Activated gamma-delta T cell (primary cell): ENCODE results near the gene LRRC49.
"Not testable (repeated sequence)": the region's sequence is repeated elsewhere in the genome, so short reads cannot be mapped to it uniquely, and the experiment has no call there.

Source experiments
- DNase-seq: peaks from one replicate; lab custom pipeline; 2025; lab: John Stamatoyannopoulos, UW

Gene LRRC49

DNA sequence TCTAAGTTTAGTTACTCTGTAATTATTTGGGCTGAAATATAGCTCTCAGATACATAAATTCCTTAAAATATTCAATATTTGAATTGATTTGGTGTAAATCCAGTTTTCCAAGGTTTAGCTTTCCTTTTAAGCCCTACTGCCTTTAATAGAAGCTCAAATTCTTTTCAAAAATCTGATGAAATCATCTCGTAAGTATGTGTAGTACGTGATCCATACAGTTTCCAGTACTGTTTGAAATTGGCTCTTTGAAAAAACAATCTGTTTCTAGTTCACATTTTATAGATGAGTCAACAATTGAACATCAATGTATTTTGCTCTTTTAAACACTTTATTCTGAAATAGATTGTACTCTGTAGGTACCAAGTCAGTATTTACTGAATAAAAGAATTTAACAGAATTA is 84.2 kb downstream of the LRRC49 start:
- no peak for DNase-seq

DNA sequence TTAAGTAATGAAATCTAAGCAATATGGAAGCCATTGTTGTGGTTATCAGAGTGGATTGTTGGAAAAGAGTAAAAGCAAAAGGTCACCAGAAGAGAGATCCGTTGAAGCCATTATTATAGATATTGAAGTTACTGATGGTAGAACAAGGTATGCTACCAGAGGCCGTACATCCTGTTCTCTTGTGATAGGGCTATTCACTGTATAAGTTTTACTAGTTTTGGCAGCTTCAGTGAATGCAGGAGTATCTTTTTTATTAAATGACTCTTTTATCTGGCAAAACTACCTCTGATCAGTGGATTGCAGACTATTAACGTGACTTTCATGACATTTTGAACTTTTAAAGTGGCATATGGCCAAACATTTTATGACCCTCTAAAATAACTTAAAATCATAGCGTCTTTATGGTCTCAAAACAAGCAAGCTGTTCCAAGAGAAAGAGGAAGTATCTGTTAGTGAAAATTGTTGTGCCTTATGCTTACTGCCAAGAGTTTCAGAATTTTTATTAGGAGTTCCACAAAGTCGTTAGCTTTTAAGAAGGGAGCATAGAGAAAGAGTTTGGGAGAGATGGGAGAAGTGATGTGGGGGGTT is 102.9 kb downstream of the LRRC49 start:
- no peak for DNase-seq

DNA sequence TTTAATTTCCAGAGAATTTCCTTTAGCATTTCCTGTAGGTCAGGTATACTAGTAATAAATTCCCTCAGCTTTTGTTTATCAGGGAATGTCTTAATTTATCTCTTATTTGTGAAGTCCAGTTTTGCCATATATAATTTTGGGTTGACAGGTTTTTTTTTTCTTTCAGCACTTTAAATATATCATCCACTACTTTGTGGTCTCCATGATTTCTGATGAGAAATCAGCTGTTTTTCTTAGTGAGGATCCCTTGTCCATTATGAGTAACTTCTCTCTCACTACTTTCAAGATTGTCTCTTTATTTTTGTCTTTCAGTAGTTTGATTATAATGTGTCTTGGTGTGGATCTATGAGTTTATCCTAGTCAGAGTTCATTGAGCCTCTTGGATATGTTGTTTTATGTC is 105.7 kb downstream of the LRRC49 start:
- no peak for DNase-seq

DNA sequence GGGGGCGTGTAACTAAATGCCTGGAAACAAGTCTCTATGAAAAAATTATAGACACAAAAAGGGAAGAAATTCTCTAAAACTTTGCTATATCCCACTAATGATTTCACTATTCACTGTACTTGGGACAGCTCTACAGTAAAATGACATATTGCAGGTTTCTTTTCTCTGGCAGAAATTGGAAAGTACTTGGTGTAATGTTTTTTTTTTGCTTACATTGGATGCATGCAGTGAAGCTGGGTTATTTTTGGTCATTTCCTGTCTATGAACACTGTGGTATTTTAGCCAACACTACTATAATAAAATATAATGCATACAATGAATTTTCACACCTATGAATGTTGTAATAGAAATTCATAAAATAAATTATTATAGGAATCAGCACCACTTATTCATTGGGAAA is 109.7 kb downstream of the LRRC49 start:
- DNase-seq = no peak

DNA sequence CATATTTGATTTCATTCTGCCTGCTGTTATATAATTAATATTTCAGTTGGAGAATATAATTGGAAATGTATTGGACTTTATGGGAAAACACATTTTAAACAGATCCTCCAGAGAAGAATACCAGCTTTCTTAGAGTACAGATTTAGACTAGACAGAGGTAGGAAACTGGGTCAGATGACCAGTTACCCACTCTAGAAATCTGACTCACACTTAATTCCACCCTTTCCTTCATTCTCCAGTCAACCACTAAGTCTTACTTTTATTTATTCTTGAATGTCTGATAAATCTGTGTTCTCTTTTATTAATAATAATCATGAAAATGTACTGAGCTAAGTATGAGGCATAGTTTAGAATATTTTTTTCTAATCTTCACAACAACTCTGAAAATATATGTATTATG is 110.7 kb downstream of the LRRC49 start:
- DNase-seq = no peak

DNA sequence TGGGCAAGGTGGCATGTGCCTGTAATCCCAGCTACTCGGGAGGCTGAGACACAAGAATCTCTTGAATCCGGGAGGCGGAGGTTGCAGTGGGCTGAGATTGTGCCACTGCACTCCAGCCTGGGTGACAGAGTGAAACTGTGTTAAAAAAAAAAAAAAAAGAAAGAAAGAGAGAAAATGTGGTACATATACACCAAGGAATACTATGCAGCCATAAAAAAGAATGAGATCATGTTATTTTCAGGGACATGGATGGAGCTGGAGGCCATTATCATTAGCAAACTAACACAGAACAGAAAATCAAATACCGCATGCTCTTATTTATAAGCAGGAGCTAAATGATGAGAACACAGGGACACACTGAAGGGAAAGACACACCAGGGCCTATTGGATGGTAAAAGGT is 111.9 kb downstream of the LRRC49 start:
- not testable (repeated sequence) for DNase-seq

DNA sequence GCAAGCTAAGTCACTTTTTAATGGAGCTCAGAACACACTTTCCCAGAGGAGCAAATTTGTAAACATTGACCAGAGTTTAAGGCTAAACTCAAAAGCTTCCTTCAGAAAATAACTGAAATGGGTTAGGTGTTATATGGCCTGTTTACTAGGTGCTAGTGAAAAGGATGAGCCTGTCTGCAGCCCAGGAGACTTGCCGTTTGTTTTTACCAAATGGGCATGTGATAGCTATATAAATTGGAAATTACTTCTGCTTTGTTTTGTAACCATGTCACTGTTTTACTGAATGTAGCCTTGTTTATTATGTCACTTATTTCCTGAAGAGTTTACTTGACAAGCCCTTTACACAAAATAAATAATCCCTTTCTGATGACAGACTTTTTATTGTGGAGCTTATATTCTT is 113.3 kb downstream of the LRRC49 start:
- no peak for DNase-seq

DNA sequence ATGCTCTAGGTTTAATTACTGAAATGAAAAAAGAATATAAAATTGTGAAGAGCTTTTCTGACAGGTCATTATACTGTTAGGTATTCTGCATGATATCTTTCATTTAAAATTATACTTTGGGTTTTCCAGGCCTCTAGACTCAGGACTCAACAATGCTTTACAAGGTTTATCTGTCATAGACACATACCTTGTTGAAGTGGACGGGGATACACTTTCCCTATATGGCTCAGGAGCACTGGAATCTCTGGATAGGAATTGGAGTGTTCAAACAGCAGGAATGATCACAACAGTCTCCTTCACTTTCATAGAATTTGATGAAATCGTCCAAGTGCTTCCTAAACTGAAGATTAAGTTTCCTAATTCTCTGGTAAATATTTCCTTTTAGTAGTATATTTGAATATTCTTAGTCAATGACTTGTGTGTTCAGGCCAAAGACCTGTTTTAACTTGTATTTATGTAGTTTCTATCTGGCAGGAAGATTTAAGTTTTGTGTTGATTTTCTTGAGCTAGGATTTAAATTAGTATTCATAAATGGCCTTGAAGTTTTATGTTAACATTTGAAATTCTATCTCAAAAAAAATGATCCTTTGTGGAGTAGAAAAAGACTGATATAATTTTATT is 115.7 kb downstream of the LRRC49 start:
- DNase-seq = no peak

DNA sequence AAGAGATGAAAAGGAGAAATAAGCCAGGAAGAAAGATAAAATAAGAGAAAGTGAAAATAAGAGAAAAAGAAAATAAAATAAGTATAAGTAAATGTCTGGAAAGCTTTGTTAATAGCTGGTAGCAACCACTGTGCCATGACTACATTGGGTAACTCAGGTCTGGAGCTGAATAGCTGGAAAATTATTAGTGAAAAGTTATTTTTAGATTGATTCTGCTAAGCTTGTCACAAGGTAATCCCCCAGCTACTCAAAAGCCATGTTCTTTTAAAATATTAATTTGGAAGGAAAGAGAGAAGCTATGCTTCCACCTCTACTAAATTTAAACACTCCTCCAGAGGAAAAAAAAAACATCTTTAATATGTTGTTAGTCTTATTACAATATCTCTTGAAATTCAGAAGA is 117.8 kb downstream of the LRRC49 start:
- no peak for DNase-seq

DNA sequence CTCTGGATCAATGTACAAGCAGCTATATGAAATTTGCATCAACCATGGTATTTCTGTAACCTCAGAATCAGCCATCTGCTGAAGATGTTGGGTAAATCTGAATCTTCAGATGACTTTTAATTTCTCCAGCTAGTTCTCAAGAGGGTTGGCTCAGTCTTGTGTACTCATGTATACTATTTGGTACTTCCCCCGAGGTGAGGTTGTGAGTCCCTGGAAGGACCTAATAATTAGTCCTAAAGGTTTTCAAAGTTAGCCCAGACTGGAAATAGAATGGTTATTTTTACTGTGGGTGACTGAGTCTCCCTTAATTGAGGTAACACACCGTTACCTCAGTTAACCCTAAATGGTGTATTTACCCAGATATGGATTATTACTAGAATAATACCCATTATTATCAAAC is 118.4 kb downstream of the LRRC49 start:
- DNase-seq = no peak

DNA sequence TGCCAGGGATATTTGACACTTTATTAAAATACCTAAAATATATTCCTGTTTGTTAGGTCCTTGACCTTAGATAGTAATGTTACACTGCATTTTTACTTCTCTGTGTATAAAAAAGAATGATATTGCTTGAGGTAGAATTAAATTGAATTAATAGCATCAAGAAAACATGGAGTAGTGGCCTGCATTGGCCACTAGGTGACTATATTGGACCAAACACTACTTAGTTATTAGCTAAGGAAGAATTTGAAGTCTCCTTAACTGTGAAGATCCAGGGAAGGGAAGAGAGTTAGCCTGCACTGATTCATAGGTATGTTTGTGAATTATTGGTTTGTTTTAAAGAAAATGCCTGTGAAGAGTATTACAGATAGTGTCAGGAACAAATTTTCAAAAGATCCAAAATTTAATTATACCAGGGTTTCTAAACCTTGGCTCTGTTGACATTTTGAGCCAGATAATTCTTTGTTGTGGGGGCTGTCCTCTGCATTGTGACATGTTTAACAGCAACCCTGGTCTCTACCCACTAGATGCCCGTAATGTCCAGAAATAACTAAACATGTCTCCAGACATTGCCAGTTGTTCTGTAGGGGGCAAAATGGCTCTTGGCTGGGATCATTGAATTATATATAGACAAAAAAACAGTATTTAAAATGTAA is 119.0 kb downstream of the LRRC49 start:
- DNase-seq = no peak

DNA sequence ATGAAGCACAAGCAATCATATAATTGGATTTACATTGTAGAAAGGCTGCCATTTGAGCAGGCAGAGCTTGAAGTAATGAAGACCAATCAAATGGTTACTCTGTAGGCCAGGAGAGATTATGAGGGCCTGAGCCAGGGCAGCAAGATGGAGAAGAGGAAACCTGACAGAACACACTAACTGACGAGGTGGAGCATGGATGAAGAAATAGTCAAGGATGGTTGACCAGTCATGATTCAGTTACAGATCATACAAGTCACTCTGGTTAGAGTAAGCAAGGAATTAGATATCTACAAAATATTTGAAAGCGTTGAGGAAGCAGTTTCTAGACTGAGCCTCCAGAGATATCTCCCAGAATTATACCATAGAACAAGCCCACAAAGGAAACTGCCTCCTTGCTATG is 120.8 kb downstream of the LRRC49 start:
- no peak for DNase-seq

DNA sequence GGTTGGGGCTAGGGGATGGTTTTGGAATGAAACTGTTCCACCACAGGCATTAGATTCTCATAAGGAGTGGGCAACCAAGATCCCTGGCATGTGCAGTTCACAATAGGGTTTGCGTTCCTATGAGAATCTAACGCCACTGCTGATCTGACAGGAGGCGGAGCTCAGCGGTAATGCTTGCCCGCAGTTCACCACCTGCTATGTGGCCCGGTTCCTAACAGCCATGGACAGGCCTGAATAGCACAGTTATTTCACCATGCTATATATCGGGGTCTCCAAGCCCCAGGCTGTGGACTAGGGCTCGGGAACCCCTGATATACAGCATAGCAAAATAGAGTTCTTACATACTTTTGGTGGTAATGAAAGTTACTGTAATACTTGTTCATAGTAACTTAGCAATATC is 122.7 kb downstream of the LRRC49 start:
- no peak for DNase-seq

DNA sequence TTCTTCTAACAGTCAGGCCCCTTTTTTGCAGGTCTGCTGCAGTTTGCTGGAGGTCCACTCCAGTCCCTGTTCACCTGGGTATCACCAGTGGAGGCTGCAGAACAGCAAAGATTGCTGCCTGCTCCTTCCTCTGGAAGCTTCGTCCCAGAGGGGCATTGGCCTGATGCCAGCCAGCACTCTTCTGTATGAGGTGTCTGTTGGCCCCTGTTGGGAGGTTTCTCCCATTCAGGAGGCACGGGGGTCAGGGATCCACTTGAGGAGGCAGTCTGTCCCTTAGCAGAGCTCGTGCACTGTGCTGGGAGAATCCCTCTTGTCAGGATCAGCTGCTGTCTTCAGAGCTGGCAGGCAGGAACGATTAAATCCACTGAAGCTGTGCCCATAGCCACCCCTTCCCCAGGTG is 138.6 kb downstream of the LRRC49 start:
- DNase-seq = not testable (repeated sequence)

DNA sequence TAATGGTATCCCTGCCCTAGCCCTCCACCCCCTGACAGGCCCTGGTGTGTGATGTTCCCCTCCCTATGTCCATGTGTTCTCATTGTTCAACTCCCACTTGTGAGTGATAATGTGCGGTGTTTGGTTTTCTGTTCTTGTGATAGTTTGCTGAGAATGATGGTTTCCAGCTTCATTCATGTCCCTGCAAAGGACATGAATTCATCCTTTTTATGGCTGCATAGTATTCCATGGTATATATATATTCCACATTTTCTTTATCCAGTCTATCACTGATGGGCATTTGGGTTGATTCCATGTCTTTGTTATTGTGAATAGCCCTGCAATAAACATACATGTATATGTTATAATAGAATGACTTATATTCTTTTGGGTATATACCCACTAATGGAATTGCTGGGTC is 142.9 kb downstream of the LRRC49 start:
- DNase-seq = not testable (repeated sequence)

DNA sequence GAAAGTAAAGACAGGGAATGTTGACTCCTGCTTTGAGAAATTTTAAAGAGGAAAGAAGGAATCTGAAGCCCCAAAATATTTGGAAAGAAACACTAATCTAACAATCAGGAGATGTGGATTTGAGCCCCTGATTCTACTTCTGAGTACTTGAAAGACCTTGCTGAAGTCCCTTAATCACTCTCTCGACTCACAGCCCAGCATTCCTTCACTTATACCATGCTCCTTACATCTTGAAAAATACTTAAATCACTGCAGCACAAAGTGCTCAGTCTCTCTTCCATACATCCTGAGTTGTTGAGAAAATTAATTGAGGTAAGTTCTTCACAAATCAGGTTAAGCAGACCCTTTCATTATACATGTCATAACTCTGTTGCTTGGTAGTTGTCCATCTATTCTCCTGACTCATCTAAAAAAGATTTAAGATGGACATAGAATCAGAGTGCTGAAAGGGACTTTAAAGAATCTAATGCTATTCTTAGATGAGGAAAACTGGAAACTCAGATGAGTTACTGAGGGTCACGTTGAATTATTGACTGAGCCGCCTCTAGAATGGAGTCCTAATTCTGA is 149.8 kb downstream of the LRRC49 start:
- DNase-seq = no peak

DNA sequence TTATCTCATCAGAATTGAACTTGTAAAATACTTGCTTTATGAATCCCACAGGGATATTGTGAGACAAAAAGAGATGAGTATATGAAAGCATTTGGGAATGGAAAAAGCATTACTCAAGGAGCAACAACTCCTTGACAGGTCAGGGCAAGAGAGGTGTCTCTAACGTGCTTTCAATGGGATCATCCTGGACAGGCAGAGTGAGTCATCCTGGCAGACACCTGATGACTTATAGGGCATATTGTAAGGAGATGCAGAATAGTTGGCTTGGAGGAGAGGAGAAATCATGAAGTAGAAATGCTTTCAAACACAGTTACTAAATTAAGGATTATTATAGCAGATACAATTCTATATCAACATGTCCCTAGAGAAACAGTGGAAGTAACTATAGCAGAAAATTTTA is 150.7 kb downstream of the LRRC49 start:
- DNase-seq = no peak

DNA sequence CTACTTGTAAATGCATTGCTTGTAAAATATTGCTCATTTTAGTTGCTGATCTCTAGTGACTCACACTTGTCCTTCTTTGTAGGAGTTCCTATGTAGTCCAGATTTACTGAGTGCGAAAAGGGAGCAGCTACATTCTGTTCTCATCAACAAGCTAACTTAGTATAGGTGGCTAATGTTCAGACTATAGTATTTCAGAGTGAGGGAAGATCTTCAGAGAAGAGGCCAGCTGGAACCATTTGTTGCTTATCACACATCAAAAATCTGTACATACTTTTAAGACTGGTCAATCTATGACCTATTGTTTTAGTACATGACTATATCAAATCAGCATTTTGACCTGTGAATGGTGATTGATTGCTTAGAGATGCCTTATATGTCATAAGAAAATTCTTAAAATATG is 151.4 kb downstream of the LRRC49 start:
- no peak for DNase-seq

DNA sequence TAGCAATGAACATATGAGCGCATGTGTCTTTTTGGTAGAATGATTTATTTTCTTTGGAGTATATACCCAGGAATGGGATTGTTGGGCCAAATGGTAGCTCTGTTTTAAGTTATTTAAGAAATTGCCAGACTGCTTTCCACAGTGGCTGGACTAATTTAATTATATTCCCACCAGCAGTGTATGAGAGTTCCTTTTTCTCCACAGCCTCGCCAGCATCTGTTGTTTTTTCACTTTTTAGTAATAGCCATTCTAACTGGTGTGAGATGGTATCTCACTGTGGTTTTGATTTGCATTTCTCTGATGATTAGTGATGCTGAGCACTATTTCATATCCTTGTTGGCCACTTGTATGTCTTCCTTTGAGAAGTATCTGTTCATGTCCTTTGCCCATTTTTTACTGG is 153.5 kb downstream of the LRRC49 start:
- DNase-seq = not testable (repeated sequence)

DNA sequence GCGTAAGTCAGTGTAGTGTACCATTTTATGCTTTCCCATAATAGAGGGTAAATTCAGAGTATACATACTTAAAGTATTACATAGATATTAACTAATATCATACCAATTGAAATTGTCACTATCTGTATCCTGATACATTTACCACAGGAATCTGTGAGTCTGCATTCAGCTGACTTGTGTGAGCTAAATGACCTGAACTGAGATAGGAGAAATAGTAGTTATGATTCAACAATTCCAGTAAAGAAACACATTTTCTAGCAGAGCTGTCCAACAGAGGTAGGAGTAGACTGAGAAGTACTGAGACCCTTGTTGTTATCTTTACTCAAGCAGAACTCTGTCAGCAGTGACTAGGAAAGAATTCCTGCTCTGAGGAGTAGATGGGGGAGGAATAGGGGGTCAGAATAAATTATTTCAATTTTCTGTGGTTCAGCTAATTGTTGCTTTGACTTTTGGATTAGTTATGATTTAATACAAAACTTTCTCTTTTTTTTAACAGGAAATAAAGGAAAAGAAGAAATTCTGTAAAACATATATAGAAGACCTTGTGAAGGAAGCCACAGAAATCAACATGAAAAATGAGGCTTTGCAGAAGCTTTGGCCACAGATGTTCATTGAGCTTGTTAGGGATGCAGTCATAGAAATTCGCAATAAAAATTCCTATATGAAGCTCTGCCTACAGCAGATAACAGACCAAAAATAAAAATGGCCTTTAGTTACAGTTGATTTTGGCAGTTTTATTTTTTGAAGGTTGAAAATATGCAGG is 156.5 kb downstream of the LRRC49 start:
- no peak for DNase-seq

DNA sequence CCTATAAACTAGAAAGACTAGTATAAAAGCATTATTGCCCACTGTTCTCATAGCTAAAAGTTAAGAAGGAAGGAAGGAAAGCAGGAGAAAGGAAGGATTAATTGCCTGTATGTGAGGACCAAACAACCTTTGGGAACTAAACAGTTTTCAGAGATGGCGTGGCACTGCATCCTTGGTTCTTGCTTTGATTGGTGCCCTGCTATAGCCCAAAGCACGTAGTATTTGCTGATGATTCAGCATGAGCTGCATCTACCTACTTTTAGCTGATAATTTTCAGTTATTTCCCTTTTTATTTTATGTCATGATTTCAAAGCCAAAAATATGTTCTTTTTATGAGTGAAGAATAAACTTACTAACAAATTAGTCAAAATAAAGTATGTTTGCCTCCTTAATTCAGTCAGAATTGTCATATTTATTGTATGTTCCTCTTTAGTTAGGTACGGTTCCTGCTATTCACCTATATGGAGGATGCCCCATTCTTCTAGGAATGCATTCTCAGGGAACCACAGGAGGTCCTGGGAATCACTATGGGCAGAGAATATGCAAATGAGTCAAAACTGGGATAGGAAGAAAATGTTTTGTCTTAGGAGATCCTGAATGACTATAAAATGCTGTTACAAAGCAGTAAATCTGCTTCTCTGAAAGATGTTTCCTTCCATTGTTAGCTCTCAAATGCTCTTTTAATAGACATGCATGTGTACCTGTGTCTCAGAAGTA is 157.2 kb downstream of the LRRC49 start:
- no peak for DNase-seq

DNA sequence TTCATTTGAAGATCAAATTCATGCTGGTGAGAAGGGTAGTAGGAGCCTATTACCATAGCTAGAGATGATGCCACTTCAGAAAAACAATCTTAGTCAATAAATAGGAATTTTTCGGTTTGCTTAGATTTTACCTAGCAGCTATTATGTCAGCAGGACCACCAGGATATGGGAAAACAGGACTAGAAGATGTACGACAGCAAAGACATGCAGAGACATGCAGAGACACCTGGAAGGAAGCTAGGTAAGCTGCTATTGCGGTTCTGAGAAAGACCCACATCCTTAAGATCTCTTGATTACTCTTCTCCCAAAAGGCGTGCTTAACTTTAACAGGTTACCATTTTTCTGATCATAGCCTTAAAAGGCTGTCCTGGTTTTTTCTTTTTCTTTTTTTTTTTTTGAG is 157.8 kb downstream of the LRRC49 start:
- no peak for DNase-seq
